ENCODE measurements around the gene SURF6. TPM values are rescaled to one million over a fixed set of nuclear protein-coding genes. Genes with fewer than 3 reads are reported as not detected.

The SURF6 gene
- total RNA-seq, 4 donors from 2014 or later: 15.0 to 36.2 (median 27.5) TPM

GRCh38 chr9:133345596-133345995, 9.6 kb upstream of the SURF6 start:
- H3K9me3 ChIP-seq: no peaks in the 10 kb centered on the region
- intact Hi-C loops (cut with DNase I): no loop called here
- peaks cover 25 to 55% (median 50%) of the 10 kb centered on the region in 4 donors for H3K4me1 ChIP-seq
- H3K4me3 ChIP-seq: no peak overlapping the region
- no peak for DNase-seq (ENCODE audit: extremely low spot score)
- 88% methylated on average over 6 of the region's 6 CpGs for WGBS
- TF ChIP-seq POLR2AphosphoS5 (IDR thresholded peaks at IDR 0.05): no peak
- no peak for TF ChIP-seq EP300 (IDR thresholded peaks at IDR 0.05)
- TF ChIP-seq POLR2A (IDR thresholded peaks at IDR 0.05; ENCODE audit: low read depth): no peak
- TF ChIP-seq CTCF (IDR thresholded peaks at IDR 0.05): no peak
- no peaks in the 10 kb centered on the region for H3K27me3 ChIP-seq
- peak overlapping the region in 1 of 4 donors; percentile 90 for H3K27ac ChIP-seq (replicated peaks in 1 of 4)
- peaks cover 45 to 77% (median 73%) of the 10 kb centered on the region in 4 donors for H3K36me3 ChIP-seq

- Histone ChIP-seq H3K4me1 (peaks cover 24 to 49% (median 47%) of the 10 kb centered on the region in 4 donors), H3K9me3 (no peaks in the 10 kb centered on the region), H3K27ac (replicated peaks in 1 of 4) (no peak overlapping the region), H3K4me3 (no peak overlapping the region), H3K27me3 (no peaks in the 10 kb centered on the region), H3K36me3 (peaks cover 38 to 76% (median 73%) of the 10 kb centered on the region in 4 donors)
- no peak for TF ChIP-seq CTCF (IDR thresholded peaks at IDR 0.05)
- no peak for TF ChIP-seq POLR2A (IDR thresholded peaks at IDR 0.05; ENCODE audit: low read depth)
- no peak for TF ChIP-seq EP300 (IDR thresholded peaks at IDR 0.05)
- TF ChIP-seq POLR2AphosphoS5 (IDR thresholded peaks at IDR 0.05): no peak
- intact Hi-C loops (cut with DNase I): no loop called here
- DNase-seq (ENCODE audit: extremely low spot score): no peak
- 94% methylated on average over 10 of the region's 12 CpGs for WGBS
Observed at GRCh38 chr9:133344979-133345378, 9.0 kb upstream of the SURF6 start.

GRCh38 chr9:133344071-133344470, 8.1 kb upstream of the SURF6 start:
- Histone ChIP-seq H3K27me3 (no peaks in the 10 kb centered on the region), H3K4me3 (no peak overlapping the region), H3K9me3 (no peaks in the 10 kb centered on the region), H3K4me1 (peaks cover 15 to 44% (median 41%) of the 10 kb centered on the region in 4 donors), H3K36me3 (peaks cover 37 to 74% (median 71%) of the 10 kb centered on the region in 4 donors), H3K27ac (replicated peaks in 1 of 4) (no peak overlapping the region)
- TF ChIP-seq EP300 (IDR thresholded peaks at IDR 0.05) (no peak), CTCF (IDR thresholded peaks at IDR 0.05) (no peak), POLR2AphosphoS5 (IDR thresholded peaks at IDR 0.05) (no peak), POLR2A (IDR thresholded peaks at IDR 0.05; ENCODE audit: low read depth) (no peak)
- DNase-seq (ENCODE audit: extremely low spot score): no peak
- intact Hi-C loops (cut with DNase I): no loop called here
- WGBS: 89% methylated on average over 4 of the region's 19 CpGs

GRCh38 chr9:133342570-133342969, 6.6 kb upstream of the SURF6 start:
- DNase-seq (ENCODE audit: extremely low spot score): no peak
- Histone ChIP-seq H3K4me1 (peaks cover 12 to 39% (median 35%) of the 10 kb centered on the region in 4 donors), H3K9me3 (no peaks in the 10 kb centered on the region), H3K27ac (replicated peaks in 1 of 4) (no peak overlapping the region), H3K36me3 (peaks cover 37 to 79% (median 70%) of the 10 kb centered on the region in 4 donors), H3K4me3 (no peak overlapping the region), H3K27me3 (no peaks in the 10 kb centered on the region)
- 75% methylated on average over 11 of the region's 11 CpGs for WGBS
- TF ChIP-seq EP300 (IDR thresholded peaks at IDR 0.05): no peak
- no peak for TF ChIP-seq POLR2A (IDR thresholded peaks at IDR 0.05; ENCODE audit: low read depth)
- TF ChIP-seq CTCF (IDR thresholded peaks at IDR 0.05): no peak
- no peak for TF ChIP-seq POLR2AphosphoS5 (IDR thresholded peaks at IDR 0.05)
- intact Hi-C loops (cut with DNase I): no loop called here

- Histone ChIP-seq H3K27ac (replicated peaks in 1 of 4) (peak overlapping the region in 1 of 4 donors; percentile 30), H3K4me1 (peaks cover 10 to 35% (median 33%) of the 10 kb centered on the region in 4 donors), H3K27me3 (no peaks in the 10 kb centered on the region), H3K4me3 (no peak overlapping the region), H3K9me3 (no peaks in the 10 kb centered on the region), H3K36me3 (peaks cover 37 to 79% (median 70%) of the 10 kb centered on the region in 4 donors)
- intact Hi-C loops (cut with DNase I): no loop called here
- WGBS: 86% methylated on average over 6 of the region's 12 CpGs
- no peak for DNase-seq (ENCODE audit: extremely low spot score)
- no peak for TF ChIP-seq POLR2AphosphoS5 (IDR thresholded peaks at IDR 0.05)
- TF ChIP-seq EP300 (IDR thresholded peaks at IDR 0.05): no peak
- TF ChIP-seq POLR2A (IDR thresholded peaks at IDR 0.05; ENCODE audit: low read depth): no peak
- no peak for TF ChIP-seq CTCF (IDR thresholded peaks at IDR 0.05)
Observed at GRCh38 chr9:133342069-133342406, 6.0 kb upstream of the SURF6 start.
